HCT116 (cell line): ENCODE data around the gene INTS6. TPM values are rescaled to one million over a fixed set of nuclear protein-coding genes. Genes with fewer than 3 reads are reported as not detected.

Experiments
- ATAC-seq: fragments of 200-7000 bp; cut with Tn5 transposase; 2 replicates; pipeline ENCODE4 v1.9.1; 2020; ENCODE audit warnings: mild to moderate bottlenecking, moderate library complexity
- BruUV-seq: library from RNA; stranded (reverse); fragments of 400-500 nt; replicated peaks from 2 replicates; lab custom pipeline; 2021; lab: Mats Ljungman, UMichigan
- CTCF ChIA-PET: fragments of 300-600 bp; sonication (Branson Sonifier 250); formaldehyde crosslinking; loops from one replicate; lab custom pipeline; 2021; ENCODE audit warnings: antibody characterized with exemption; lab: Charles Lee
- POLR2A ChIA-PET: fragments of 300-600, 350-600 bp; sonication (Branson Sonifier 250); formaldehyde crosslinking; loops from one replicate; lab custom pipeline; 2021; ENCODE audit warnings: antibody characterized with exemption; lab: Charles Lee
- RAD21 ChIA-PET, 2 experiments: fragments of 300-600 bp; sonication (Branson Sonifier 250); formaldehyde crosslinking; loops; one replicate each; lab custom pipeline; 2023; ENCODE audit warnings: low total read pairs in 2 of 2; ENCODE audit not compliant: uncharacterized antibody in 2 of 2, unreplicated experiment in 2 of 2, low non-redundant PET in 1 of 2; lab: Charles Lee
- DNase-seq: peaks from one replicate; pipeline ENCODE4 v3.0.0-alpha.2; 2010; ENCODE audit warnings: low read depth, low spot score
- H2AFZ ChIP-seq: fragments of 200-600 bp; shearing (Covaris generic), sonication (generic); 2 replicates; pipeline ENCODE4 v1.6.1; 2017; ENCODE audit warnings: low read depth, mixed run types, mixed read lengths, antibody characterized with exemption, low read length; ENCODE audit not compliant: poor library complexity, severe bottlenecking
- H3K27ac ChIP-seq: 2 replicates; pipeline ENCODE4 v1.5.1; 2012; ENCODE audit warnings: low read depth, low read length
- H3K27me3 ChIP-seq: fragments of 200-600 bp; sonication (generic); 2 replicates; pipeline ENCODE4 v1.6.1; 2016; ENCODE audit warnings: mixed run types, low read length, mixed read lengths; ENCODE audit not compliant: insufficient read depth
- H3K36me3 ChIP-seq, 2 experiments: fragments of 200-500 bp in 1 of 2; fragments of 200-600 bp in 1 of 2; sonication (Bioruptor generic) in 1 of 2; sonication (generic) in 1 of 2; 2 replicates each; pipeline versions ENCODE4 v1.5.1 to v1.6.1; 2014 to 2016; ENCODE audit warnings: low read length in 2 of 2, inconsistent platforms in 1 of 2, mixed read lengths in 1 of 2, mixed run types in 1 of 2; ENCODE audit not compliant: insufficient read depth in 2 of 2, control insufficient read depth in 1 of 2
- H3K4me1 ChIP-seq, 2 experiments: fragments of 200-600 bp in 1 of 2; sonication (generic) in 1 of 2; 2 replicates each; pipeline versions ENCODE4 v1.5.1 to v1.6.1; 2012 to 2017; ENCODE audit warnings: low read length in 2 of 2, inconsistent platforms in 1 of 2, mild to moderate bottlenecking in 1 of 2, mixed read lengths in 1 of 2, mixed run types in 1 of 2, moderate library complexity in 1 of 2; ENCODE audit not compliant: insufficient read depth in 2 of 2, control insufficient read depth in 1 of 2
- H3K4me2 ChIP-seq: fragments of 200-600 bp; sonication (generic); 2 replicates; pipeline ENCODE4 v1.6.1; 2017; ENCODE audit warnings: mixed run types, low read length, mixed read lengths
- H3K4me3 ChIP-seq, 2 experiments: fragments of 200-600 bp in 1 of 2; sonication (generic) in 1 of 2; replicated peaks in 1 of 2; 2 replicates each; pipeline ENCODE4 v1.5.1; 2011 to 2016; ENCODE audit warnings: low read length in 2 of 2, control low read depth in 1 of 2, low read depth in 1 of 2, mild to moderate bottlenecking in 1 of 2, mixed read lengths in 1 of 2, mixed run types in 1 of 2
- H3K79me2 ChIP-seq: fragments of 200-600 bp; sonication (generic); 2 replicates; pipeline ENCODE4 v1.6.1; 2017; ENCODE audit warnings: mild to moderate bottlenecking, mixed run types, low read length, moderate library complexity, mixed read lengths; ENCODE audit not compliant: insufficient read depth
- H3K9ac ChIP-seq: fragments of 200-600 bp; sonication (generic); 2 replicates; pipeline ENCODE4 v1.6.1; 2016; ENCODE audit warnings: low read length, mixed read lengths
- H3K9me2 ChIP-seq: fragments of 200-600 bp; sonication (generic), shearing (Covaris generic); 2 replicates; pipeline ENCODE4 v1.6.1; 2017; ENCODE audit warnings: mixed run types, mild to moderate bottlenecking, moderate library complexity; ENCODE audit not compliant: insufficient read depth
- H3K9me3 ChIP-seq, 2 experiments: fragments of 200-500 bp in 1 of 2; fragments of 200-600 bp in 1 of 2; sonication (Bioruptor generic) in 1 of 2; sonication (generic) in 1 of 2; 2 replicates each; pipeline ENCODE4 v1.6.1; 2014 to 2017; ENCODE audit warnings: low read length in 2 of 2, mixed read lengths in 2 of 2, inconsistent platforms in 1 of 2, low read depth in 1 of 2, mild to moderate bottlenecking in 1 of 2, mixed run types in 1 of 2, moderate library complexity in 1 of 2; ENCODE audit not compliant: control insufficient read depth in 1 of 2, insufficient read depth in 1 of 2
- H4K20me1 ChIP-seq: fragments of 200-600 bp; sonication (generic), shearing (Covaris generic); 2 replicates; pipeline ENCODE4 v1.6.1; 2017; ENCODE audit warnings: mixed run types, mild to moderate bottlenecking, moderate library complexity; ENCODE audit not compliant: insufficient read depth
- EGR1 ChIP-seq: IDR thresholded peaks from 2 replicates; pipeline ENCODE4 v1.6.1; 2012; ENCODE audit warnings: low read depth
- ELF1 ChIP-seq: IDR thresholded peaks from 2 replicates; pipeline ENCODE4 v1.6.1; 2012; ENCODE audit warnings: low read depth, borderline replicate concordance
- EZH2 ChIP-seq: fragments of 200-600 bp; sonication (generic); IDR thresholded peaks from 2 replicates; pipeline ENCODE4 v1.6.1; 2017; ENCODE audit warnings: antibody characterized with exemption, mixed run types
- FOSL1 ChIP-seq: IDR thresholded peaks from 2 replicates; pipeline ENCODE4 v1.6.1; 2012; ENCODE audit warnings: low read depth
- JUND ChIP-seq: IDR thresholded peaks from 2 replicates; pipeline ENCODE4 v1.6.1; 2012
- POLR2AphosphoS5 ChIP-seq: IDR thresholded peaks from 2 replicates; pipeline ENCODE4 v1.6.1; 2011; ENCODE audit warnings: mild to moderate bottlenecking, low read depth, low read length, moderate library complexity
- RAD21 ChIP-seq: IDR thresholded peaks from 2 replicates; pipeline ENCODE4 v1.6.1; 2012; ENCODE audit warnings: low read depth, mild to moderate bottlenecking
- SIN3A ChIP-seq: IDR thresholded peaks from 2 replicates; pipeline ENCODE4 v1.6.1; 2012; ENCODE audit warnings: low read depth
- SP1 ChIP-seq: IDR thresholded peaks from 2 replicates; pipeline ENCODE4 v1.6.1; 2012; ENCODE audit warnings: low read depth
- SRF ChIP-seq: IDR thresholded peaks from 2 replicates; pipeline ENCODE4 v1.6.1; 2012; ENCODE audit warnings: low read depth
- YY1 ChIP-seq: IDR thresholded peaks from 2 replicates; pipeline ENCODE4 v1.6.1; 2011; ENCODE audit warnings: low read length, low read depth, moderate library complexity, mild to moderate bottlenecking; ENCODE audit not compliant: insufficient replicate concordance; ENCODE audit errors: extremely low read depth
- intact Hi-C: fragments of 100-400 bp; cut with micrococcal nuclease; formaldehyde crosslinking; loops from 2 replicates; pipeline ENCODE4 v1.10.0; 2022
- total RNA-seq: library from RNA; stranded (reverse); gene quantifications from one replicate; pipeline ENCODE4 v1.2.1, GENCODE V29; 2021; ENCODE audit not compliant: unreplicated experiment
- TF ChIP-seq, protein P1 (sequence below), 3 experiments: fragments of 200-600 bp in 1 of 3; sonication (generic) in 1 of 3; IDR thresholded peaks in 2 of 3; conservative IDR thresholded peaks in 1 of 3; 2 replicates each; pipeline ENCODE4 v1.5.1; 2012 to 2017; ENCODE audit warnings: low read depth in 2 of 3, low read length in 2 of 3, antibody characterized with exemption in 1 of 3, borderline replicate concordance in 1 of 3, control low read depth in 1 of 3, mild to moderate bottlenecking in 1 of 3, mixed read lengths in 1 of 3, mixed run types in 1 of 3, moderate library complexity in 1 of 3; ENCODE audit not compliant: insufficient read depth in 1 of 3

The INTS6 gene
- total RNA-seq, 1 experiment from 2014 or later: 44.7 TPM

DNA sequence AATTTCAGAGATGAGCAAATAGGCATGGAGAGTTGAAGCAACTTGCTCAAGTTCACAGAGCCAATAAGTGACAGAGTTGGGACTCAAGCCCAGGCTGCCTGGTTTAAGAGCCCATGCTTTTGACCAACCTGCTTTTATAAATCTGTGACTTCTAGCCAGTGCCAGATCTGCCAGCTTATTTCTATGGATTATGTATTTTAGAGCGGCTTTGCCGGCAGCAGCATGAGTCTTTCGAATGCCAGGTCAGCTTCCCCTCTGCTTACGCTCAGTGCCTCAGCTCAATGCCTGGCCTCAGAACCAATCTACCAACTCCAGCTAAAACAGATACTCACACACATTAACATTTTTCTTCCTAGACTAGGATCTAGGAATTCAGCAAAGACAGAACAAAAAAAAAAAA, 111.0 kb downstream of the INTS6 start:
- Histone ChIP-seq H3K27me3 (no peaks in the 10 kb centered on the region), H3K9me3 (no peaks in the 10 kb centered on the region), H3K79me2 (no peaks in the 10 kb centered on the region), H4K20me1 (no peaks in the 10 kb centered on the region), H2AFZ (no peak overlapping the region), H3K4me2 (no peak overlapping the region), H3K9ac (no peak overlapping the region), H3K36me3 (no peaks in the 10 kb centered on the region), H3K9me2 (no peaks in the 10 kb centered on the region), H3K27ac (no peak overlapping the region), H3K4me1 (no peaks in the 10 kb centered on the region), H3K4me3 (no peak overlapping the region)
- POLR2A ChIA-PET: no interaction called here
- RAD21 ChIA-PET: no interaction called here
- DNase-seq (no peak), ATAC-seq (no peak)
- CTCF ChIA-PET: no interaction called here
- BruUV-seq: no TSS peak
- intact Hi-C loops: no loop called here
- no peak for TF ChIP-seq FOSL1
- no peak for TF ChIP-seq RAD21
- TF ChIP-seq YY1: no peak
- no peak for TF ChIP-seq SRF
- TF ChIP-seq SIN3A: no peak
- TF ChIP-seq JUND: no peak
- no peak for TF ChIP-seq SP1
- no peak for TF ChIP-seq EGR1
- no peak for TF ChIP-seq ELF1
- TF ChIP-seq, protein P1, sequence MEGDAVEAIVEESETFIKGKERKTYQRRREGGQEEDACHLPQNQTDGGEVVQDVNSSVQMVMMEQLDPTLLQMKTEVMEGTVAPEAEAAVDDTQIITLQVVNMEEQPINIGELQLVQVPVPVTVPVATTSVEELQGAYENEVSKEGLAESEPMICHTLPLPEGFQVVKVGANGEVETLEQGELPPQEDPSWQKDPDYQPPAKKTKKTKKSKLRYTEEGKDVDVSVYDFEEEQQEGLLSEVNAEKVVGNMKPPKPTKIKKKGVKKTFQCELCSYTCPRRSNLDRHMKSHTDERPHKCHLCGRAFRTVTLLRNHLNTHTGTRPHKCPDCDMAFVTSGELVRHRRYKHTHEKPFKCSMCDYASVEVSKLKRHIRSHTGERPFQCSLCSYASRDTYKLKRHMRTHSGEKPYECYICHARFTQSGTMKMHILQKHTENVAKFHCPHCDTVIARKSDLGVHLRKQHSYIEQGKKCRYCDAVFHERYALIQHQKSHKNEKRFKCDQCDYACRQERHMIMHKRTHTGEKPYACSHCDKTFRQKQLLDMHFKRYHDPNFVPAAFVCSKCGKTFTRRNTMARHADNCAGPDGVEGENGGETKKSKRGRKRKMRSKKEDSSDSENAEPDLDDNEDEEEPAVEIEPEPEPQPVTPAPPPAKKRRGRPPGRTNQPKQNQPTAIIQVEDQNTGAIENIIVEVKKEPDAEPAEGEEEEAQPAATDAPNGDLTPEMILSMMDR (IDR thresholded peaks at IDR 0.05 in 2 of 3, conservative IDR thresholded peaks at IDR 0.05 in 1 of 3; ENCODE audit: borderline replicate concordance in 1 of 3, insufficient read depth in 1 of 3, low read depth in 2 of 3, low read length in 2 of 3): no peak
- TF ChIP-seq POLR2AphosphoS5: no peak
- TF ChIP-seq EZH2: no peak
